B cell (primary cell): Measurements from ENCODE around the gene DNAI2. TPM values are rescaled to one million over a fixed set of nuclear protein-coding genes. Genes with fewer than 3 reads are reported as not detected.

Experiments used
- ATAC-seq: fragments of 200-7000 bp; cut with Tn5 transposase; one replicate; pipeline ENCODE4 v1.10.0; 2021; ENCODE audit warnings: low read depth, mild to moderate bottlenecking, moderate number of reproducible peaks, moderate library complexity
- CTCF ChIA-PET: fragments of 350-600 bp; sonication (Branson Sonifier 250); formaldehyde crosslinking; loops from one replicate; lab custom pipeline; 2021; ENCODE audit warnings: antibody characterized with exemption, inconsistent platforms; lab: Charles Lee
- POLR2A ChIA-PET: fragments of 350-600 bp; sonication (Branson Sonifier 250); formaldehyde crosslinking; loops from one replicate; lab custom pipeline; 2021; ENCODE audit warnings: antibody characterized with exemption; lab: Charles Lee
- DNase-seq: peaks from one replicate; pipeline ENCODE4 v3.0.0; 2013
- H2AFZ ChIP-seq: 2 replicates; pipeline ENCODE4 v1.6.1; 2012; ENCODE audit warnings: mild to moderate bottlenecking, low read depth, low read length; ENCODE audit not compliant: insufficient read depth, poor library complexity, severe bottlenecking
- H3K27ac ChIP-seq, 2 donors: 1 replicate in 1 of 2; 2 replicates in 1 of 2; pipeline ENCODE4 v1.5.1; 2012 to 2013; ENCODE audit warnings: low read length in 2 of 2, mild to moderate bottlenecking in 2 of 2, moderate library complexity in 1 of 2
- H3K27me3 ChIP-seq, 4 experiments: fragments of 200-600 bp in 1 of 4; sonication (generic) in 1 of 4; replicated peaks in 1 of 4; 1 replicate in 2 of 4; 2 replicates in 2 of 4; pipeline versions ENCODE4 v1.6.1 to v1.7.0; 2013 to 2016; ENCODE audit warnings: low read length in 3 of 4, mild to moderate bottlenecking in 2 of 4, mixed read lengths in 1 of 4, moderate library complexity in 1 of 4; ENCODE audit not compliant: insufficient read depth in 4 of 4, control insufficient read depth in 3 of 4; ENCODE audit errors: control extremely low read depth in 1 of 4
- H3K36me3 ChIP-seq, 2 experiments: replicated peaks in 1 of 2; 1 replicate in 1 of 2; 2 replicates in 1 of 2; pipeline versions ENCODE4 v1.6.1 to v1.7.1; 2013; ENCODE audit warnings: low read length in 1 of 2; ENCODE audit not compliant: insufficient read depth in 2 of 2, control insufficient read depth in 1 of 2; ENCODE audit errors: control extremely low read depth in 1 of 2, extremely low read depth in 1 of 2
- H3K4me1 ChIP-seq, 2 donors: fragments of 200-600 bp in 1 of 2; sonication (generic) in 1 of 2; 1 replicate in 1 of 2; 2 replicates in 1 of 2; pipeline versions ENCODE4 v1.5.1 to v1.6.1; 2013 to 2017; ENCODE audit warnings: low read length in 2 of 2; ENCODE audit not compliant: control insufficient read depth in 2 of 2, insufficient read depth in 2 of 2
- H3K4me2 ChIP-seq: replicated peaks from 2 replicates; pipeline ENCODE3; 2012; ENCODE audit warnings: mild to moderate bottlenecking, low read depth, low read length; ENCODE audit not compliant: poor library complexity, severe bottlenecking
- H3K4me3 ChIP-seq, 5 experiments: fragments of 200-600 bp in 1 of 5; sonication (generic) in 1 of 5; 1 replicate in 3 of 5; 2 replicates in 2 of 5; pipeline versions ENCODE4 v1.5.1 to v1.7.0; 2011 to 2016; ENCODE audit warnings: low read length in 4 of 5, mild to moderate bottlenecking in 4 of 5, low read depth in 2 of 5, control low read depth in 1 of 5, moderate library complexity in 1 of 5; ENCODE audit not compliant: insufficient read depth in 1 of 5; ENCODE audit errors: control extremely low read depth in 1 of 5, extremely low read depth in 1 of 5
- H3K79me2 ChIP-seq: fragments of 200-600 bp; sonication (generic); one replicate; pipeline ENCODE4 v1.6.0; 2016; ENCODE audit warnings: low read length; ENCODE audit not compliant: control insufficient read depth, insufficient read depth
- H3K9ac ChIP-seq: fragments of 200-600 bp; sonication (generic); 2 replicates; pipeline ENCODE4 v1.6.1; 2017; ENCODE audit warnings: mild to moderate bottlenecking, low read length, moderate library complexity
- H3K9me3 ChIP-seq, 3 donors: one replicate each; pipeline versions ENCODE4 v1.6.1 to v1.7.1; 2013; ENCODE audit warnings: low read length in 2 of 3; ENCODE audit not compliant: control insufficient read depth in 2 of 3, insufficient read depth in 1 of 3; ENCODE audit errors: control extremely low read depth in 1 of 3
- H4K20me1 ChIP-seq: 2 replicates; pipeline ENCODE4 v1.6.0; 2012; ENCODE audit warnings: mild to moderate bottlenecking, low read length; ENCODE audit not compliant: insufficient read depth, control insufficient read depth, poor library complexity, severe bottlenecking
- H3K27ac Mint-ChIP-seq: one replicate; pipeline ENCODE4 v1.8.0; 2021; ENCODE audit warnings: mixed read lengths
- H3K27me3 Mint-ChIP-seq: one replicate; pipeline ENCODE4 v1.8.0; 2021; ENCODE audit warnings: mixed read lengths
- H3K4me1 Mint-ChIP-seq: one replicate; pipeline ENCODE4 v1.8.0; 2021; ENCODE audit warnings: mixed read lengths
- H3K4me3 Mint-ChIP-seq: one replicate; pipeline ENCODE4 v1.8.0; 2021; ENCODE audit warnings: mixed read lengths
- H3K9me3 Mint-ChIP-seq: one replicate; pipeline ENCODE4 v1.8.0; 2022; ENCODE audit warnings: mixed read lengths; ENCODE audit not compliant: insufficient read depth
- CTCF ChIP-seq: fragments of 200-600 bp; IDR thresholded peaks from one replicate; pipeline ENCODE4 v1.8.0; 2022; ENCODE audit warnings: antibody characterized with exemption, mild to moderate bottlenecking
- EZH2 ChIP-seq: IDR thresholded peaks from 2 replicates; pipeline ENCODE4 v1.6.1; 2012; ENCODE audit warnings: borderline replicate concordance, low read depth, mild to moderate bottlenecking, moderate library complexity, low read length; ENCODE audit not compliant: insufficient read depth, poor library complexity, severe bottlenecking
- WGBS: methylation state at CpG from one replicate; pipeline ENCODE4 v1.1.5; 2013; ENCODE audit warnings: missing lambda C conversion rate; ENCODE audit not compliant: insufficient coverage; 5-methylcytosine and 5-hydroxymethylcytosine counted together
- intact Hi-C: fragments of 100-400 bp; cut with micrococcal nuclease; formaldehyde crosslinking; loops from one replicate; pipeline ENCODE4 v1.10.0; 2022
- polyA plus RNA-seq: library from polyadenylated mRNA; depleted of rRNA; stranded (reverse); fragments of >200 nt; gene quantifications from 2 replicates; pipeline ENCODE4 v1.2.3, GENCODE V29; 2012
- total RNA-seq, 2 donors: library from RNA; stranded (reverse); fragments of 120-200 nt in 1 of 2; gene quantifications; 1 replicate in 1 of 2; 2 replicates in 1 of 2; pipeline versions ENCODE4 v1.2.3 to v1.2.4, GENCODE V29; 2013 to 2022

The DNAI2 gene
- total and polyA plus RNA-seq, 2 donors (not counting 1 experiment from before 2014, with no cell fraction given), result not detected

GRCh38 chr17:74245145-74245831 lies 28.7 kb upstream of the DNAI2 start:
- H3K4me1 ChIP-seq, result no peaks in the 10 kb centered on the region
- no peak overlapping the region for H2AFZ ChIP-seq
- no peak overlapping the region for H3K27ac ChIP-seq
- DNase-seq, result no peak
- WGBS, result 94% methylated on average over 17 of the region's 21 CpGs
- H3K27me3 ChIP-seq, result peaks cover 0 to 2% (median 0%) of the 10 kb centered on the region in 4 experiments
- CTCF ChIA-PET, result interaction anchor here (0.6 kb wide), 1 partner anchor 13 kb away, joined by 3 read pairs; no protein-coding TSS in a partner anchor
- no peaks in the 10 kb centered on the region for H3K79me2 ChIP-seq
- no peaks in the 10 kb centered on the region for H3K27me3 Mint-ChIP-seq
- H4K20me1 ChIP-seq, result no peaks in the 10 kb centered on the region
- no peak overlapping the region for H3K27ac Mint-ChIP-seq
- intact Hi-C loops, result no loop called here
- TF ChIP-seq EZH2 (no peak), CTCF (no peak)
- H3K9me3 Mint-ChIP-seq, result no peaks in the 10 kb centered on the region
- H3K4me2 ChIP-seq, result no peak overlapping the region
- no peak overlapping the region for H3K9ac ChIP-seq
- H3K9me3 ChIP-seq, result no peaks in the 10 kb centered on the region
- H3K4me1 Mint-ChIP-seq, result no peaks in the 10 kb centered on the region
- no peak for ATAC-seq
- H3K4me3 Mint-ChIP-seq, result no peak overlapping the region
- H3K36me3 ChIP-seq, result no peaks in the 10 kb centered on the region
- no peak overlapping the region for H3K4me3 ChIP-seq
- POLR2A ChIA-PET, result no interaction called here

GRCh38 chr17:74245871-74246270 lies 28.2 kb upstream of the DNAI2 start:
- Mint-ChIP-seq H3K27ac (no peak overlapping the region), H3K4me1 (no peaks in the 10 kb centered on the region), H3K9me3 (no peaks in the 10 kb centered on the region), H3K4me3 (no peak overlapping the region), H3K27me3 (no peaks in the 10 kb centered on the region)
- ATAC-seq, result no peak
- no peaks in the 10 kb centered on the region for H3K36me3 ChIP-seq
- H3K9ac ChIP-seq, result no peak overlapping the region
- H4K20me1 ChIP-seq, result no peaks in the 10 kb centered on the region
- intact Hi-C loops, result no loop called here
- no peaks in the 10 kb centered on the region for H3K4me1 ChIP-seq
- H3K79me2 ChIP-seq, result no peaks in the 10 kb centered on the region
- TF ChIP-seq EZH2 (no peak), CTCF (no peak)
- ChIA-PET CTCF (no interaction called here), POLR2A (no interaction called here)
- H3K9me3 ChIP-seq, result no peaks in the 10 kb centered on the region
- H3K27ac ChIP-seq, result no peak overlapping the region
- H3K4me3 ChIP-seq, result no peak overlapping the region
- H3K4me2 ChIP-seq, result no peak overlapping the region
- H2AFZ ChIP-seq, result no peak overlapping the region
- no peak for DNase-seq
- H3K27me3 ChIP-seq, result peaks cover 0 to 2% (median 0%) of the 10 kb centered on the region in 4 experiments
- WGBS, result 42% methylated on average over 4 of the region's 5 CpGs
